ENCODE results near the gene RHCE.
A peak's percentile ranks its signal among the peaks of the same experiment; 100 is the strongest.
"Not testable (repeated sequence)": the region's sequence is repeated elsewhere in the genome, so short reads cannot be mapped to it uniquely, and the experiment has no call there.

The RHCE gene

GRCh38 chr1:25432749-25433388 is 12.2 kb upstream of the RHCE start:
- no peak for DNase-seq

- no peak for DNase-seq
Measured at GRCh38 chr1:25431955-25432719, 11.5 kb upstream of the RHCE start.

GRCh38 chr1:25430967-25431881 is 10.6 kb upstream of the RHCE start:
- DNase-seq: no peak

GRCh38 chr1:25430073-25430966 is 9.7 kb upstream of the RHCE start, which contains the start of gene MACO1:
Gene MACO1 (plus strand): TSS chr1:25430897. CDS start chr1:25431099, 202 bp downstream.
- DNase-seq: peak; percentile 96

- no peak for DNase-seq
Measured at GRCh38 chr1:25428475-25429166, 8.0 kb upstream of the RHCE start.

- no peak for DNase-seq
Measured at GRCh38 chr1:25427696-25428095, 7.1 kb upstream of the RHCE start.

- no peak for DNase-seq
Measured at GRCh38 chr1:25425098-25426085, 4.8 kb upstream of the RHCE start.

- not testable (repeated sequence) for DNase-seq
Measured at GRCh38 chr1:25423206-25423605, 2.6 kb upstream of the RHCE start.

GRCh38 chr1:25419339-25419738 is 1.3 kb downstream of the RHCE start:
- not testable (repeated sequence) for DNase-seq

- not testable (repeated sequence) for DNase-seq
Measured at GRCh38 chr1:25417280-25417679, 3.3 kb downstream of the RHCE start.

GRCh38 chr1:25414578-25414977 is 6.0 kb downstream of the RHCE start:
- not testable (repeated sequence) for DNase-seq

GRCh38 chr1:25414157-25414556 is 6.5 kb downstream of the RHCE start:
- DNase-seq: not testable (repeated sequence)

GRCh38 chr1:25412872-25413623 is 7.6 kb downstream of the RHCE start:
- not testable (repeated sequence) for DNase-seq

- DNase-seq: not testable (repeated sequence)
Measured at GRCh38 chr1:25409641-25410427, 10.8 kb downstream of the RHCE start.

GRCh38 chr1:25405731-25406305 is 14.8 kb downstream of the RHCE start:
- not testable (repeated sequence) for DNase-seq

- not testable (repeated sequence) for DNase-seq
Measured at GRCh38 chr1:25402947-25403803, 17.4 kb downstream of the RHCE start.

- DNase-seq: not testable (repeated sequence)
Measured at GRCh38 chr1:25398079-25398478, 22.5 kb downstream of the RHCE start.

Data from CD4-positive, alpha-beta T cell treated with Interleukin-6 for 4 hours (primary cell).